ENCODE data around the gene NCKAP5. TPM values are rescaled to one million over a fixed set of nuclear protein-coding genes. Genes with fewer than 3 reads are reported as not detected.
"Not testable (repeated sequence)": the region's sequence is repeated elsewhere in the genome, so short reads cannot be mapped to it uniquely, and the experiment has no call there.

Gene NCKAP5
- total and polyA plus RNA-seq, 7 donors: 0.03 to 1.2 (median 0.22) TPM

DNA sequence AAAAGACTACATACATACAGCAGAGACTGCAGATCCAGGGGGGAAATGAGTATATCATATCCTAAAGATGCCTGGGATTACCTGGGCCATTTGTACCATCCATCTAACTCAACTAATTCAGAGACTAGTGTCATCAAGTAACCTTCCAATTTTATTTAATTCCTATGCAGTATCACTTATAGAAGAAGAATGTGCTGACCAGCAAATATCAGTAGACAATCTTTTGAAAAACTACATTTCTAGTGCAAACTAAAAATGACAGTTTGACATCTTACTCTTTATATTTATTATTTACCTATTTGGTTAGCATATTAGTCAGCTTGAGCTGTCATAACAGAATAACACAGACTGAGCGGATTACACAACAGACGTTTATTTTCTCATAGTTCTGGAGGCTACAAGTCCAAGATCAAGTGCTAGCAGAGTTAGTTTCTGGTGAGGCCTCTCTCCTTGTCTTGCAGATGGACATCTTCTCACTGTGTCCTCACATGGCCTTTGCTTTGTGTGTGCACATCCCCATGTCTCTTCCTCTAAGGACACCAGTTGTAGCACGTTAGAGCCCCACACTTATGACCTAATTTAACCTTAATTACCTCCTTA lies 47.0 kb downstream of the NCKAP5 start:
- ATAC-seq (no peak), DNase-seq (no peak)
- H3K4me3 ChIP-seq: no peak overlapping the region
- H3K9me3 ChIP-seq: no peaks in the 10 kb centered on the region
- WGBS, 3 donors: 71 to 73% (median 72%) methylated on average over 3 of the region's 3 CpGs
- H3K36me3 ChIP-seq (ENCODE audit: insufficient read depth in 1 of 2, low read depth in 1 of 2): no peaks in the 10 kb centered on the region
- H3K27me3 ChIP-seq (ENCODE audit: insufficient read depth in 3 of 3, low read length in 2 of 3): no peaks in the 10 kb centered on the region
- no peaks in the 10 kb centered on the region for H3K4me1 ChIP-seq
- TF ChIP-seq, protein P1, sequence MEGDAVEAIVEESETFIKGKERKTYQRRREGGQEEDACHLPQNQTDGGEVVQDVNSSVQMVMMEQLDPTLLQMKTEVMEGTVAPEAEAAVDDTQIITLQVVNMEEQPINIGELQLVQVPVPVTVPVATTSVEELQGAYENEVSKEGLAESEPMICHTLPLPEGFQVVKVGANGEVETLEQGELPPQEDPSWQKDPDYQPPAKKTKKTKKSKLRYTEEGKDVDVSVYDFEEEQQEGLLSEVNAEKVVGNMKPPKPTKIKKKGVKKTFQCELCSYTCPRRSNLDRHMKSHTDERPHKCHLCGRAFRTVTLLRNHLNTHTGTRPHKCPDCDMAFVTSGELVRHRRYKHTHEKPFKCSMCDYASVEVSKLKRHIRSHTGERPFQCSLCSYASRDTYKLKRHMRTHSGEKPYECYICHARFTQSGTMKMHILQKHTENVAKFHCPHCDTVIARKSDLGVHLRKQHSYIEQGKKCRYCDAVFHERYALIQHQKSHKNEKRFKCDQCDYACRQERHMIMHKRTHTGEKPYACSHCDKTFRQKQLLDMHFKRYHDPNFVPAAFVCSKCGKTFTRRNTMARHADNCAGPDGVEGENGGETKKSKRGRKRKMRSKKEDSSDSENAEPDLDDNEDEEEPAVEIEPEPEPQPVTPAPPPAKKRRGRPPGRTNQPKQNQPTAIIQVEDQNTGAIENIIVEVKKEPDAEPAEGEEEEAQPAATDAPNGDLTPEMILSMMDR (IDR thresholded peaks at IDR 0.05): no peak
- intact Hi-C loops (cut with DNase I): no loop called here
- no peak overlapping the region for H3K27ac ChIP-seq

DNA sequence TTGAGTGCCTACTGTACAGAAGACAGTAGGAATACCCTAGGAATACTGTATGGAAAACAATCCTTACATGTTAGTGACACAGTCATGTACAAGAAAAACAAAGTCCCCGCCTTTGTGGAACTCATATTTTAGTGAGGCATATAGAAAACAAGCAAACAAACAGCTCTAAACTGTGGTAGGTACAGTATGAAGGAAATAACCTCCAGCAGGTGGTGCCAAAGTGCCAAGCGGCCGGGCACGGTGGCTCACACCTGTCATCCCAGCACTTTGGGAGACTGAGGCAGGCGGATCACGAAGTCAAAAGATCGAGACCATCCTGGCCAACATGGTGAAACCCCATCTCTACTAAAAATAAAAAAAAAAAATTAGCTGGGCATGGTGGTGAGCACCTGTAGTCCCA lies 48.6 kb downstream of the NCKAP5 start:
- DNase-seq; H3K4me3 ChIP-seq; ATAC-seq; intact Hi-C loops (cut with DNase I); H3K27me3 ChIP-seq (ENCODE audit: insufficient read depth in 3 of 3, low read length in 2 of 3); H3K9me3 ChIP-seq; H3K27ac ChIP-seq; H3K4me1 ChIP-seq; H3K36me3 ChIP-seq (ENCODE audit: insufficient read depth in 1 of 2, low read depth in 1 of 2): not testable (repeated sequence)
- WGBS, 3 donors: 72 to 87% (median 74%) methylated on average over 7 of the region's 7 CpGs

DNA sequence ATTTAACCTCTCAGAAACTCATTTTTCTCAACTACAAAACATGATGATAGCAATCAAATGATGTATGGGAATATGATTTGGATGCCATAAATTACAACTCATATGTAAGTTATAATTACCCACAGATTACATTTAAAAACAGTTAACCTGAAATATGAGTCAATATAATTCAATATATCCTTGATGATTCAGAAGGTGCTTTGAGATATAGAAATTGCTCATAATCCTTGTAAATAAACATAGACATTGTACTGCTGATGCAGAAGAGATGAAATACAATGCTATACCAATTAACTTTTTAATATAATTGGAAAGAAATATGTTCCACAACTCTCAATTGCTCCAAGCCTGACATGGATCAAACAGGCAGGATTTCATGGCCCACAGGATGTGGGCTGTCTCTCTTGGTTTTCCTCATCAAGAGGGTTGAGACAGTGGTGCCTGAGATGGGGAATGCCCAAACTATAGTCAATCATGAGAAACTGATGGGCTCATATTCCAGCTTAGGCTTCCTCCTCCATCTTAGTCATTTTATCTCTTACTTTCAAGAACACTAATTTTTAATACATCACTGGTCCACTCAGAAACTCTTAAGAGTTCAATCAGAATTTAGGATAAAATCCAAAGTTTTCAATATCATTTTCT lies 49.4 kb downstream of the NCKAP5 start:
- intact Hi-C loops (cut with DNase I): no loop called here
- Histone ChIP-seq H3K27me3 (ENCODE audit: insufficient read depth in 3 of 3, low read length in 2 of 3) (no peaks in the 10 kb centered on the region), H3K9me3 (no peaks in the 10 kb centered on the region), H3K4me1 (no peaks in the 10 kb centered on the region), H3K4me3 (no peak overlapping the region), H3K27ac (no peak overlapping the region), H3K36me3 (ENCODE audit: insufficient read depth in 1 of 2, low read depth in 1 of 2) (no peaks in the 10 kb centered on the region)
- ATAC-seq (no peak), DNase-seq (no peak)
- TF ChIP-seq, protein P1 (IDR thresholded peaks at IDR 0.05): no peak

- DNase-seq: no peak
- Histone ChIP-seq H3K4me3 (no peak overlapping the region), H3K27ac (no peak overlapping the region), H3K27me3 (ENCODE audit: insufficient read depth in 3 of 3, low read length in 2 of 3) (no peaks in the 10 kb centered on the region), H3K4me1 (no peaks in the 10 kb centered on the region), H3K36me3 (ENCODE audit: insufficient read depth in 1 of 2, low read depth in 1 of 2) (no peaks in the 10 kb centered on the region), H3K9me3 (no peaks in the 10 kb centered on the region)
- TF ChIP-seq, protein P1 (IDR thresholded peaks at IDR 0.05): no peak
- no peak for ATAC-seq
- WGBS, 3 donors: 84 to 93% (median 89%) methylated on average over 3 of the region's 3 CpGs
- intact Hi-C loops (cut with DNase I): no loop called here
Observed at GRCh38 chr2:133517876-133518275, 50.4 kb downstream of the NCKAP5 start.

DNA sequence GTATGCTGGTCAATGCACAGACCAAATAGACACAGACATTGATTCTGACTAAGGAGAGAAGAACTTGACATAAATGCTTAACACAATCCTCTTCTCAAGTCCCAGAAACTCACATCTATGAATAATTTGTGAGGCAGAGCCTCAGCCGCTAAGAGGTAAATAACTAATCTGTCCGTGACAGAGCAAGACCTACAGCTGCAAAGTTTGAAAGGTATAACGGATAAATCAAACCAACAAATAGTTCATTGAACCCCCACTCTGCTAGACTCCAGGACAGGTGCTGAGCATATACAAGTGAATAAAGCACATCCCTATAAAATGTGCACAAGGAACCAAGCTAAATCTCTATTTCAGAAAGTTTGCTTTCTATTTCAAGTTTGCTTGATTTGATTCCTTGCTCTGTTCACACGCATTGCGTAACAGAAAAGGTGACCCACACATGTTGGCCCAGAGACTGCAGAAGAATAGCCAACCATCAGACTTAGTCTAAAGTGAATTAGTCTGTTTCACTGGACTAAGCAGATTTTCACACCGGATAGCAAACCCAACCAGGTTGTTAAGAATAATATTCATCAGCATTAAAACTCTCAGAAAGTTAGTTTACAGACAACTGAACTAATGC lies 51.7 kb downstream of the NCKAP5 start:
- Histone ChIP-seq H3K9me3 (no peaks in the 10 kb centered on the region), H3K27me3 (ENCODE audit: insufficient read depth in 3 of 3, low read length in 2 of 3) (no peaks in the 10 kb centered on the region), H3K4me1 (no peaks in the 10 kb centered on the region), H3K27ac (no peak overlapping the region), H3K4me3 (no peak overlapping the region), H3K36me3 (ENCODE audit: insufficient read depth in 1 of 2, low read depth in 1 of 2) (no peaks in the 10 kb centered on the region)
- 87 to 92% (median 88%) methylated on average over 6 of the region's 6 CpGs for WGBS, 3 donors
- DNase-seq (no peak), ATAC-seq (no peak)
- intact Hi-C loops (cut with DNase I): no loop called here
- TF ChIP-seq, protein P1 (IDR thresholded peaks at IDR 0.05): no peak
